ENCODE measurements around the gene TSPO. TPM values are rescaled to one million over a fixed set of nuclear protein-coding genes. Genes with fewer than 3 reads are reported as not detected.

The TSPO gene
- total RNA-seq, 1 experiment from 2014 or later = 195 TPM

GRCh38 chr22:43203471-43203981, 52.2 kb downstream of the TSPO start:
- intact Hi-C loops (cut with micrococcal nuclease; ENCODE audit: unreplicated experiment) = no loop called here
- no peak overlapping the region for H3K4me3 Mint-ChIP-seq (ENCODE audit: low read depth, unreplicated experiment)
- BruUV-seq (replicated peaks) = no TSS peak

DNA sequence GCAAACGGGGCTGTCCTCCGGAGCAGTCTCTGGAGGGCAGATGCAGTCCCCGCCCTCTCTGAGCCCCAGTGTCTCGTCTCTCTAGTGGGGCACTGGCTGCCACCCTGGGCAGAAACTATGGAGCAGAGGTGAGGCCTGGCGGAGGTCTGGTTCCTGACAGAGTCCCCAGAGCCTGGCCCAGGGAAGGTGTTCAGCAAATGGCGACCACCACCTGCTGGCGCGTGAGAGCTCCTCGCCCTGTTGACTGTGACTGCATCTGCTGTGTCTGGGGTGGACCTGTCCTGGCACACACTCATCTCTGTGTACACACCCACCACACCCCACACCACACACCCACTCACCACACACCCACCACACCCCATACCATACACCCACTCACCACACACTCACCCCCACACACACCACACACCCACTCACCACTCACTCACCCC, 53.9 kb downstream of the TSPO start:
- no TSS peak for BruUV-seq (replicated peaks)
- Mint-ChIP-seq H3K36me3 (ENCODE audit: insufficient read depth, unreplicated experiment) (no peaks in the 10 kb centered on the region), H3K27me3 (ENCODE audit: unreplicated experiment) (peaks cover 47% of the 10 kb centered on the region), H3K9me3 (ENCODE audit: low read depth, unreplicated experiment) (no peaks in the 10 kb centered on the region), H3K4me1 (ENCODE audit: low read depth, unreplicated experiment) (no peaks in the 10 kb centered on the region), H3K27ac (ENCODE audit: unreplicated experiment) (no peak overlapping the region), H3K4me3 (ENCODE audit: low read depth, unreplicated experiment) (no peak overlapping the region)
- TF ChIP-seq, protein P1, sequence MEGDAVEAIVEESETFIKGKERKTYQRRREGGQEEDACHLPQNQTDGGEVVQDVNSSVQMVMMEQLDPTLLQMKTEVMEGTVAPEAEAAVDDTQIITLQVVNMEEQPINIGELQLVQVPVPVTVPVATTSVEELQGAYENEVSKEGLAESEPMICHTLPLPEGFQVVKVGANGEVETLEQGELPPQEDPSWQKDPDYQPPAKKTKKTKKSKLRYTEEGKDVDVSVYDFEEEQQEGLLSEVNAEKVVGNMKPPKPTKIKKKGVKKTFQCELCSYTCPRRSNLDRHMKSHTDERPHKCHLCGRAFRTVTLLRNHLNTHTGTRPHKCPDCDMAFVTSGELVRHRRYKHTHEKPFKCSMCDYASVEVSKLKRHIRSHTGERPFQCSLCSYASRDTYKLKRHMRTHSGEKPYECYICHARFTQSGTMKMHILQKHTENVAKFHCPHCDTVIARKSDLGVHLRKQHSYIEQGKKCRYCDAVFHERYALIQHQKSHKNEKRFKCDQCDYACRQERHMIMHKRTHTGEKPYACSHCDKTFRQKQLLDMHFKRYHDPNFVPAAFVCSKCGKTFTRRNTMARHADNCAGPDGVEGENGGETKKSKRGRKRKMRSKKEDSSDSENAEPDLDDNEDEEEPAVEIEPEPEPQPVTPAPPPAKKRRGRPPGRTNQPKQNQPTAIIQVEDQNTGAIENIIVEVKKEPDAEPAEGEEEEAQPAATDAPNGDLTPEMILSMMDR (IDR thresholded peaks at IDR 0.05; ENCODE audit: unreplicated experiment) = no peak
- CTCF ChIA-PET = no interaction called here
- DNase-seq = no peak
- intact Hi-C loops (cut with micrococcal nuclease; ENCODE audit: unreplicated experiment) = no loop called here

More at GRCh38 chr22:43203471-43203981, 52.2 kb downstream of the TSPO start:
- Mint-ChIP-seq H3K27me3 (ENCODE audit: unreplicated experiment) (peaks cover 48% of the 10 kb centered on the region), H3K36me3 (ENCODE audit: insufficient read depth, unreplicated experiment) (no peaks in the 10 kb centered on the region), H3K27ac (ENCODE audit: unreplicated experiment) (no peak overlapping the region), H3K4me1 (ENCODE audit: low read depth, unreplicated experiment) (peaks cover 9% of the 10 kb centered on the region), H3K9me3 (ENCODE audit: low read depth, unreplicated experiment) (no peaks in the 10 kb centered on the region)
- no peak for DNase-seq
- TF ChIP-seq, protein P1 (IDR thresholded peaks at IDR 0.05; ENCODE audit: unreplicated experiment) = no peak
- CTCF ChIA-PET = no interaction called here

DNA sequence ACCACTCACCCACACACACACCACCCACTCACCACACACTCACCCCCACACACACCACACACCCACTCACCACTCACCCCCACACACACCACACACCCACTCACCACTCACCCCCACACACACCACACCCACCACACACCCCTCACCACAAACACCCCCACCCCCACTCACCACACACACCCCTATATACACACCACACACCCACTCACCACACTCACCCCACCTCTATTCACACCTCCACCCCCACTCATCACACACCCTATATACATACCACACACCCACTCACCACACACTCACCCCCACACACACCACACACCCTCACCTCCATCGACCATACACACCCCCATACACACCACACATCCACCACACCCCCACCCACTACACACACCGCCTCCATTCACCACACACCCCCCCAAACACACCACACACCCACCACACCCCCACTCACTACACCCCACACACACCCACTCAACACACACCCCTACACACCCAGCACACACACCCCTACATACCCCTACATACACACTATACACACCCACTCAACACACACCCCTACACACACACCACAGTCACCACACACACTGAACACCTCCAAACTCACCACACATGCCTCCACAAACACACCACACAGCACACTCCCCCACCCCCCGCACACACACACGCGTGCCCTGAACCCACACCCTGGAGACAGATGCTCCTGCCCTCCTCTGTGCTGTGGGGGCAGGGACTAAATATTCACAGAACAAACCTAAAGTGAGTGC, 54.6 kb downstream of the TSPO start:
- no peaks in the 10 kb centered on the region for H3K9me3 Mint-ChIP-seq (ENCODE audit: low read depth, unreplicated experiment)
- intact Hi-C loops (cut with micrococcal nuclease; ENCODE audit: unreplicated experiment) = no loop called here
- BruUV-seq (replicated peaks) = no TSS peak
- H3K4me1 Mint-ChIP-seq (ENCODE audit: low read depth, unreplicated experiment) = no peaks in the 10 kb centered on the region
- H3K27ac Mint-ChIP-seq (ENCODE audit: unreplicated experiment) = no peak overlapping the region
- DNase-seq = no peak
- H3K4me3 Mint-ChIP-seq (ENCODE audit: low read depth, unreplicated experiment) = no peak overlapping the region
- no peaks in the 10 kb centered on the region for H3K36me3 Mint-ChIP-seq (ENCODE audit: insufficient read depth, unreplicated experiment)
- peaks cover 52% of the 10 kb centered on the region for H3K27me3 Mint-ChIP-seq (ENCODE audit: unreplicated experiment)
- TF ChIP-seq, protein P1 (IDR thresholded peaks at IDR 0.05; ENCODE audit: unreplicated experiment) = no peak
- CTCF ChIA-PET = no interaction called here

- no TSS peak for BruUV-seq (replicated peaks)
- intact Hi-C loops (cut with micrococcal nuclease; ENCODE audit: unreplicated experiment) = no loop called here
- Mint-ChIP-seq H3K9me3 (ENCODE audit: low read depth, unreplicated experiment) (no peaks in the 10 kb centered on the region), H3K4me1 (ENCODE audit: low read depth, unreplicated experiment) (no peaks in the 10 kb centered on the region), H3K27me3 (ENCODE audit: unreplicated experiment) (peaks cover 59% of the 10 kb centered on the region), H3K27ac (ENCODE audit: unreplicated experiment) (no peak overlapping the region), H3K4me3 (ENCODE audit: low read depth, unreplicated experiment) (no peak overlapping the region), H3K36me3 (ENCODE audit: insufficient read depth, unreplicated experiment) (no peaks in the 10 kb centered on the region)
- CTCF ChIA-PET = no interaction called here
- DNase-seq = no peak
- TF ChIP-seq, protein P1 (IDR thresholded peaks at IDR 0.05; ENCODE audit: unreplicated experiment) = no peak
These were observed 55.3 kb downstream of the TSPO start for GRCh38 chr22:43206509-43207161.
